ENCODE results near the gene PLEKHM3. TPM values are rescaled to one million over a fixed set of nuclear protein-coding genes. Genes with fewer than 3 reads are reported as not detected.

Gene PLEKHM3
- total RNA-seq, 6 experiments from 2014 or later, result 6.4 to 8.2 (median 7.2) TPM

DNA sequence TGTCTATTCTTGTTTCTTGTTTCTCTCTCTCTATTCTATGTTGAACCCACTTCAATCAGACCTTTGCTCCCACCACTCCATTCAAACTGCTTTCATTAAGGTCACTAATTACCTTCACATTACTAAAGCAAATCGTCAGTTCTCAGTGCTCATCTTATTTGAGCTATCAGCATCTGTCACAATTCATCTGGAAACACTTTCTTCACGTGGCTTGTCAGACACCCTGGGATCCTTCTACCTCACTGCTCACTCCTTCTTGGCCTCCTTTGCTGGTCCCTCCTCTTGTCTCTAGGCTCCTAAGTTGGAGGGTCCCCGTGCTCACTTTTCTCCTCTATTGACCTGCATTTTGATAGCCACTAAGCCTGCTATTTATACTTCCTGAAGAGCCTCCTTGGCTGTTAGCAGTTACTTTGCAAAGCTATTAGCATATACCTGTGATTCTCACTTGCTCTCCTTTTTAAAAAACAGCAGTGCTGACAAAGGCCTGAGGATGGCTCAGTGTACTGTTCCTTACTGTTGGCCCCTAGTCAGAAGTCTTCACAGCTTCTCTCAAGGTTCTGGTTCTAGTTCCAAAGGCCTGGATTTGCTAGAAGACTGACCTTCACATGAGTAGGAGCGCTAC lies 80.2 kb downstream of the PLEKHM3 start:
- no peak overlapping the region for H3K4me3 Mint-ChIP-seq
- H3K27me3 Mint-ChIP-seq (ENCODE audit: insufficient read depth), result no peaks in the 10 kb centered on the region; the same call in 1 of the 2 replicates
- no peak for DNase-seq
- H3K36me3 Mint-ChIP-seq (ENCODE audit: low read depth), result peaks cover 4% of the 10 kb centered on the region; the same call in 1 of the 2 replicates
- H3K27ac Mint-ChIP-seq, result no peak overlapping the region
- TF ChIP-seq, protein P1, sequence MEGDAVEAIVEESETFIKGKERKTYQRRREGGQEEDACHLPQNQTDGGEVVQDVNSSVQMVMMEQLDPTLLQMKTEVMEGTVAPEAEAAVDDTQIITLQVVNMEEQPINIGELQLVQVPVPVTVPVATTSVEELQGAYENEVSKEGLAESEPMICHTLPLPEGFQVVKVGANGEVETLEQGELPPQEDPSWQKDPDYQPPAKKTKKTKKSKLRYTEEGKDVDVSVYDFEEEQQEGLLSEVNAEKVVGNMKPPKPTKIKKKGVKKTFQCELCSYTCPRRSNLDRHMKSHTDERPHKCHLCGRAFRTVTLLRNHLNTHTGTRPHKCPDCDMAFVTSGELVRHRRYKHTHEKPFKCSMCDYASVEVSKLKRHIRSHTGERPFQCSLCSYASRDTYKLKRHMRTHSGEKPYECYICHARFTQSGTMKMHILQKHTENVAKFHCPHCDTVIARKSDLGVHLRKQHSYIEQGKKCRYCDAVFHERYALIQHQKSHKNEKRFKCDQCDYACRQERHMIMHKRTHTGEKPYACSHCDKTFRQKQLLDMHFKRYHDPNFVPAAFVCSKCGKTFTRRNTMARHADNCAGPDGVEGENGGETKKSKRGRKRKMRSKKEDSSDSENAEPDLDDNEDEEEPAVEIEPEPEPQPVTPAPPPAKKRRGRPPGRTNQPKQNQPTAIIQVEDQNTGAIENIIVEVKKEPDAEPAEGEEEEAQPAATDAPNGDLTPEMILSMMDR (IDR thresholded peaks at IDR 0.05), result no peak
- H3K4me1 Mint-ChIP-seq (ENCODE audit: low read depth), result no peaks in the 10 kb centered on the region
- H3K9me3 Mint-ChIP-seq, result no peaks in the 10 kb centered on the region

DNA sequence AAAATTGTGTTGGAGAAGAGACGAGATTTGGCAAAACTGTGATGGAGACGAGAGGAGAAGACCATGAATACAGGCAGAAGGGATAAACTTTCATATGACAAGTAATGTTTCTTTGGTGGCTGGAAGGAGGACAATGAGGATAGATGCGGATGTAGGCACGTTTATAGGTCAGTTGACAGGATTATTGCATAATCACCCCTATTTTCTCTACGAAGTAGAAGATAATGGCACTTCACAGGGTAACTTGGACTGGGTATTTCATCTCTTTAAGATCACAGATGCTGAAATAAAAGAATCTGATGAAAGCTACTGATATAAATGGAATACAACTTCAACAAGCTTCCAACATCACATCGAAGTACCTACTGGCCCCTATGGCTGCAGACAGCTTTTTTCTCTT lies 81.0 kb downstream of the PLEKHM3 start:
- Mint-ChIP-seq H3K27ac (no peak overlapping the region), H3K27me3 (ENCODE audit: insufficient read depth) (no peaks in the 10 kb centered on the region; the same call in 1 of the 2 replicates), H3K4me3 (no peak overlapping the region), H3K9me3 (no peaks in the 10 kb centered on the region), H3K36me3 (ENCODE audit: low read depth) (peaks cover 4% of the 10 kb centered on the region; the same call in 1 of the 2 replicates), H3K4me1 (ENCODE audit: low read depth) (no peaks in the 10 kb centered on the region)
- DNase-seq, result no peak
- TF ChIP-seq, protein P1 (IDR thresholded peaks at IDR 0.05), result no peak

DNA sequence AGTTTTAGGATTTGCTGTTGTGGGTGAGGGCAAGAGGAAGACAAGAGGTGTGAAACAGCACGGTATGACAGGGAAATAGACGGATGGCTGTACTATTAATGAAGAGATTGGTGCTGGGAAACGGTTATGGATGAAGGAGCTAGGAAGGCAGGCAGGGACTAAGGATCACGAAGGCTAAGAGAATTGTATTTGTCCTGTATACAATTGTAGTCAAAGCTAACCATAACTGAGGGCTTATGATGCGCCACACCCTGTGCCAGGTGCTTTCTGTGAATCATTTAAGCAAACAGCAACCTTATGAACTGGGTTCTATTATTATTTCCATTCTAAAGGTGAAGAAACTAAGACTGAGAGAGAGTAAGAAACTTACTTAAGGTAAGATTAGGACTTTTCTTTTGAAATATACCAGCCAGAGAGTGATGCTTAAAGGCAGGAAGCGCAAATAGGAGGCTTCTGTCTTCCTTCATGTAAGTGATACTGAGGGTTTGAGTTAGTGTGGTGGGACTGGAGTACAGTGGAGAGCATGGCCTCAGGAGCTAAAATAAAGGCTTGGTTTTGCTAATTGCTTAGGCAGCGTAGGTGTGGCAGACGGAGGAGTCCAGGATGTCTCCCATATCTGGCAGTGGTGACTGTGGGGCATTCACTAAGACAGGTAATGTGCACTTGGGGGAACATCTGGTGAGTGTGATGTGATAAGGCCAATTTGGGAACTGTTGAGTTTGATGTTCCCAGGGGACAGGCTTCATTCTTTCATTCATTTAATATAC lies 85.8 kb downstream of the PLEKHM3 start:
- no peak overlapping the region for H3K27ac Mint-ChIP-seq
- peaks cover 4% of the 10 kb centered on the region; the same call in 1 of the 2 replicates for H3K36me3 Mint-ChIP-seq (ENCODE audit: low read depth)
- H3K9me3 Mint-ChIP-seq, result no peaks in the 10 kb centered on the region
- TF ChIP-seq, protein P1 (IDR thresholded peaks at IDR 0.05), result no peak
- H3K4me3 Mint-ChIP-seq, result no peak overlapping the region
- no peaks in the 10 kb centered on the region for H3K27me3 Mint-ChIP-seq (ENCODE audit: insufficient read depth)
- no peak for DNase-seq
- no peaks in the 10 kb centered on the region for H3K4me1 Mint-ChIP-seq (ENCODE audit: low read depth)

DNA sequence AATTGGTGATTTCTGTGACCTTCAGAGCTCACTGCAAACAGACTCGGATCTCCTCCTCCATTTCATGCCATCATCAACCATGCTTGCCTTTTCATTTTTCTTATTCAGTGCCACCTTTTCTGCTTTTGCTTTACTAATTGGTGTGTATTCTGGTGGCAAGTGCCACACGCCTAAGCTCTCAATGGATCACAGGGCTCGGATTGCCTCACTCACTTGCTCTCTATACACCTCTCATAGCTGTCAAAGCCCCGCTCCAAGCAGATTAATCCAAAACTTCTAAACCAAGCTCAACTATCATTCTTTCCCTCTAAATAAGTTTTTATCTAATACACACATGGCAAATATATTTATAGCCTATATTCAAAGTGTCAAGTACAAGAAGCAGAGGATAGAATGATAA lies 86.4 kb downstream of the PLEKHM3 start:
- Mint-ChIP-seq H3K27me3 (ENCODE audit: insufficient read depth) (no peaks in the 10 kb centered on the region), H3K36me3 (ENCODE audit: low read depth) (peaks cover under 1% of the 10 kb centered on the region; the same call in 1 of the 2 replicates), H3K27ac (no peak overlapping the region), H3K4me3 (no peak overlapping the region), H3K4me1 (ENCODE audit: low read depth) (no peaks in the 10 kb centered on the region), H3K9me3 (no peaks in the 10 kb centered on the region)
- no peak for DNase-seq
- TF ChIP-seq, protein P1 (IDR thresholded peaks at IDR 0.05), result no peak

DNA sequence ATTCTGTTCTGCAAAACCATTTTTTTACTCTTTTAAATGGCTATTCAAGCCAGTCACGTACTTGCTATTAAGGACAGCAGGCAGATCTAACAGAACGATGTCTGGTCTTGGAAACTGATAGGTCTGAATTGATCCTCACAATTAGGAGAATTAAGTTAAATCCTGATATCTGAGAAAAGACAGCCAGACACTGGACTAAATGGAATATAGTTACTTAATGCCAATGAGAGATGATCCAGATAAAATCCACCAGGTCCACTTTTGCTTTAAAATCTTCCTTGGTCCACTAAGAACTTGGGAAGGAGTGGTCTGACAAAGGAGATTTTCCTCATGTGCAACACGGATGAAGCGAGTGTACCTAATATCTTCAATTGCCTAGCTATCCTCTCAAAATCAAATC lies 86.9 kb downstream of the PLEKHM3 start:
- no peaks in the 10 kb centered on the region for H3K36me3 Mint-ChIP-seq (ENCODE audit: low read depth)
- TF ChIP-seq, protein P1 (IDR thresholded peaks at IDR 0.05), result no peak

More for the DNA sequence above, 86.9 kb downstream of the PLEKHM3 start:
- Mint-ChIP-seq H3K4me3 (no peak overlapping the region), H3K27me3 (ENCODE audit: insufficient read depth) (no peaks in the 10 kb centered on the region), H3K9me3 (no peaks in the 10 kb centered on the region), H3K27ac (no peak overlapping the region), H3K4me1 (ENCODE audit: low read depth) (no peaks in the 10 kb centered on the region)
- DNase-seq, result no peak
